Caco-2 (cell line): ENCODE results near the gene SIN3B. TPM values are rescaled to one million over a fixed set of nuclear protein-coding genes. Genes with fewer than 3 reads are reported as not detected.

Source experiments
- BruUV-seq: library from RNA; stranded (reverse); fragments of 400-500 nt; replicated peaks from 2 replicates; lab custom pipeline; 2021; lab: Mats Ljungman, UMichigan
- CTCF ChIA-PET: fragments of 300-600 bp; sonication (Branson Sonifier 250); formaldehyde crosslinking; loops from one replicate; lab custom pipeline; 2022; ENCODE audit warnings: antibody characterized with exemption; lab: Charles Lee
- POLR2A ChIA-PET: fragments of 300-600 bp; sonication (Branson Sonifier 250); formaldehyde crosslinking; loops from one replicate; lab custom pipeline; 2022; ENCODE audit warnings: antibody characterized with exemption; lab: Charles Lee
- DNase-seq, 2 experiments: peaks; one replicate each; pipeline versions ENCODE4 v3.0.0 to v3.0.0-alpha.2; 2020 to 2022
- H3K27me3 ChIP-seq: replicated peaks from 2 replicates; pipeline ENCODE4 v1.6.0; 2011; ENCODE audit warnings: low read length; ENCODE audit not compliant: control insufficient read depth, insufficient read depth
- H3K36me3 ChIP-seq: 2 replicates; pipeline ENCODE4 v1.5.1; 2011; ENCODE audit warnings: low read length; ENCODE audit not compliant: control insufficient read depth, insufficient read depth
- H3K4me1 ChIP-seq: fragments of 250-450 bp; sonication (Bioruptor Pico); 2 replicates; pipeline ENCODE4 v1.5.1; 2020; ENCODE audit warnings: mild to moderate bottlenecking
- H3K4me3 ChIP-seq: 2 replicates; pipeline ENCODE4 v1.5.1; 2011; ENCODE audit warnings: low read depth, mild to moderate bottlenecking, control low read depth, low read length
- H3K9me3 ChIP-seq: fragments of 250-450 bp; sonication (Bioruptor Pico); 2 replicates; pipeline ENCODE4 v1.5.1; 2020; ENCODE audit warnings: mild to moderate bottlenecking, moderate library complexity
- H3K27ac Mint-ChIP-seq: one replicate; pipeline ENCODE4 v1.8.0; 2022; ENCODE audit warnings: mixed read lengths; ENCODE audit not compliant: unreplicated experiment
- H3K27me3 Mint-ChIP-seq: one replicate; pipeline ENCODE4 v1.8.0; 2022; ENCODE audit warnings: mixed read lengths; ENCODE audit not compliant: insufficient read depth, unreplicated experiment
- H3K36me3 Mint-ChIP-seq: one replicate; pipeline ENCODE4 v1.8.0; 2022; ENCODE audit warnings: mild to moderate bottlenecking, mixed read lengths; ENCODE audit not compliant: insufficient read depth, unreplicated experiment
- H3K4me1 Mint-ChIP-seq: one replicate; pipeline ENCODE4 v1.8.0; 2022; ENCODE audit warnings: low read depth, mixed read lengths; ENCODE audit not compliant: unreplicated experiment
- H3K4me3 Mint-ChIP-seq: one replicate; pipeline ENCODE4 v1.8.0; 2022; ENCODE audit warnings: mild to moderate bottlenecking, moderate library complexity, mixed read lengths; ENCODE audit not compliant: unreplicated experiment
- H3K9me3 Mint-ChIP-seq: one replicate; pipeline ENCODE4 v1.8.0; 2022; ENCODE audit warnings: mixed read lengths; ENCODE audit not compliant: unreplicated experiment
- CTCF ChIP-seq, 2 experiments: fragments of 200-600 bp in 1 of 2; IDR thresholded peaks; 1 replicate in 1 of 2; 2 replicates in 1 of 2; pipeline versions ENCODE4 v1.5.1 to v1.8.0; 2011 to 2022; ENCODE audit warnings: antibody characterized with exemption in 1 of 2, control low read depth in 1 of 2, inconsistent platforms in 1 of 2, low read depth in 1 of 2, low read length in 1 of 2, mild to moderate bottlenecking in 1 of 2, moderate library complexity in 1 of 2; ENCODE audit not compliant: insufficient read depth in 1 of 2, severe bottlenecking in 1 of 2, unreplicated experiment in 1 of 2
- intact Hi-C: fragments of 100-400 bp; cut with micrococcal nuclease; formaldehyde crosslinking; loops from one replicate; pipeline ENCODE4 v1.10.0; 2022; ENCODE audit not compliant: unreplicated experiment
- total RNA-seq: library from RNA; stranded (reverse); gene quantifications from 2 replicates; pipeline ENCODE4 v1.2.3, GENCODE V29; 2022

The SIN3B gene
- total RNA-seq, 1 experiment from 2014 or later = 56.9 TPM

DNA sequence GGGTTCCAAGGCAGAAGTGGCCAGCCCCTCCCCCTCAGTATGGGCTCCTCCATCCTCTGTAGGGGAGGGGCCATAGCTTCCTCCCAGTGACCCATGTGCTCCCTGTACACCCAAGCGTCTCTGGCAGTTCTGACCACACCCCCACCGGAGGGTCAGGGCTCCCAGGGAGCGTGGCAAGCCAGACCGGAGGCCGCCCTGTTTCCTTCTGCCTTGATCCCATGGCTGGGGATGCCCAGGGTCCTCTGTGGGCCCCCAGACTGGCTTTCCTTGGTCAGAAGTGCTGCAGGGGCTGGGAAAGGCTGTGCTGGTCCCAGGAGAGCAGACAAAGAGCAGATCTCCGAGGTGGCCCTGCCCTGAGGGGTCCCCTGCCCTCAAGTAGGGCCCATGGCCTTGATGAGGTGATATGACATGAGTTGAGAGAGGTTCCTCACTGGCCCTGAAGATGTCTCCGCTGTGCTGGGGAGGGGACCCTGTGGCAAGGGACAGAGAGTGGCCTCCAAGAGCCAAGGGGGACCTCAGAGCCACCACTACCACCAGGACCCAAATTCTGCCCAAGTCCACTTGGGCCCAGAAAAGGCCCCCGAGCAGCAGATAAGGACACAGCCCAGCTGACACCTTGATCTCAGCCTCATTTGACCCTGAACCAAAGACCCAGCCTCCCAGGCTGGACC, 51.8 kb downstream of the SIN3B start:
- no peaks in the 10 kb centered on the region for H3K4me1 ChIP-seq
- no peak overlapping the region for H3K4me3 ChIP-seq
- no peaks in the 10 kb centered on the region for H3K27me3 ChIP-seq
- no peak for TF ChIP-seq CTCF (IDR thresholded peaks at IDR 0.05; ENCODE audit: insufficient read depth in 1 of 2, low read depth in 1 of 2, low read length in 1 of 2, severe bottlenecking in 1 of 2, unreplicated experiment in 1 of 2)
- intact Hi-C loops = no loop called here
- H3K27ac Mint-ChIP-seq = no peak overlapping the region
- BruUV-seq = no TSS peak
- H3K4me1 Mint-ChIP-seq = no peaks in the 10 kb centered on the region
- H3K9me3 ChIP-seq = peaks cover 17% of the 10 kb centered on the region
- H3K27me3 Mint-ChIP-seq = no peaks in the 10 kb centered on the region
- H3K36me3 ChIP-seq = no peaks in the 10 kb centered on the region
- no peak for DNase-seq
- CTCF ChIA-PET = no interaction called here
- POLR2A ChIA-PET = no interaction called here
- peaks cover 20% of the 10 kb centered on the region for H3K9me3 Mint-ChIP-seq
- peaks cover 21% of the 10 kb centered on the region for H3K36me3 Mint-ChIP-seq
- H3K4me3 Mint-ChIP-seq = no peak overlapping the region

- CTCF ChIA-PET = no interaction called here
Observed at GRCh38 chr19:16882146-16882545, 52.9 kb downstream of the SIN3B start.

DNA sequence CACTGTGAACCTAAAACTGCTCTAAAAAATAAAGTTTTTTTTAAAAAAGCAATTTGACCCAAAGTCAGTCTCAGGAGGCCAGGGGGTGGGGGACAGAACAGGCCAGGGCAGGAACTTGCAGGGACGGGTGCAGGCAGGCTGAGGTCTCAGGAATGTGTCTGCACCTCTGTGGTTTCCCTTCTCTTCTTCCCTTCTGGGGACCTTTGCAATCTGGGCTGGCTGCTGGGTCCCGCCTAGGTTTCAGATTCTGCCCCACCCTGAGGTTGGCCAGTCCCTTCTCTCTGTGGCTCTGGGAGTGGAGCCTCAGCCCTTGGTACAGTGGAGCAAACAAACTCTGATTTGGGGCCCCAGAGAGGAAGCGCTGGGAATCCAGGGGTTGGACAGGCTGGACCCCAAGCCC, 54.3 kb downstream of the SIN3B start:
- Histone ChIP-seq H3K36me3 (no peaks in the 10 kb centered on the region), H3K4me1 (no peaks in the 10 kb centered on the region), H3K27me3 (no peaks in the 10 kb centered on the region), H3K4me3 (no peak overlapping the region), H3K9me3 (peaks cover 17% of the 10 kb centered on the region)
- Mint-ChIP-seq H3K27ac (no peak overlapping the region), H3K4me3 (no peak overlapping the region), H3K36me3 (peaks cover 19% of the 10 kb centered on the region), H3K4me1 (no peaks in the 10 kb centered on the region), H3K9me3 (peaks cover 20% of the 10 kb centered on the region), H3K27me3 (no peaks in the 10 kb centered on the region)
- DNase-seq = no peak
- ChIA-PET CTCF (no interaction called here), POLR2A (no interaction called here)
- TF ChIP-seq CTCF (IDR thresholded peaks at IDR 0.05; ENCODE audit: insufficient read depth in 1 of 2, low read depth in 1 of 2, low read length in 1 of 2, severe bottlenecking in 1 of 2, unreplicated experiment in 1 of 2) = no peak
- no TSS peak for BruUV-seq
- intact Hi-C loops = no loop called here

More at GRCh38 chr19:16882146-16882545, 52.9 kb downstream of the SIN3B start:
- TF ChIP-seq CTCF (IDR thresholded peaks at IDR 0.05; ENCODE audit: insufficient read depth in 1 of 2, low read depth in 1 of 2, low read length in 1 of 2, severe bottlenecking in 1 of 2, unreplicated experiment in 1 of 2) = no peak
- no peaks in the 10 kb centered on the region for H3K27me3 Mint-ChIP-seq
- Histone ChIP-seq H3K4me3 (no peak overlapping the region), H3K4me1 (no peaks in the 10 kb centered on the region), H3K27me3 (no peaks in the 10 kb centered on the region), H3K9me3 (peaks cover 17% of the 10 kb centered on the region), H3K36me3 (no peaks in the 10 kb centered on the region)
- no peak overlapping the region for H3K27ac Mint-ChIP-seq
- peaks cover 20% of the 10 kb centered on the region for H3K36me3 Mint-ChIP-seq
- no TSS peak for BruUV-seq
- DNase-seq = peak in 1 of 2 experiments; percentile 9
- H3K9me3 Mint-ChIP-seq = peaks cover 20% of the 10 kb centered on the region
- intact Hi-C loops = no loop called here
- no peaks in the 10 kb centered on the region for H3K4me1 Mint-ChIP-seq
- POLR2A ChIA-PET = no interaction called here
- no peak overlapping the region for H3K4me3 Mint-ChIP-seq
